Activated T-cell treated with anti-CD3 and anti-CD28 coated beads, Interleukin-2, amount 50 U/mL, for 48 hours (primary cell): ENCODE results near the gene SLC9A8.

Experiments used
- DNase-seq, 2 experiments: peaks; one replicate each; pipeline ENCODE4 v3.0.0-alpha.2; 2020

Gene SLC9A8

GRCh38 chr20:49814057-49814694, 1.5 kb downstream of the SLC9A8 start:
- no peak for DNase-seq

GRCh38 chr20:49818816-49819215, 6.2 kb downstream of the SLC9A8 start:
- no peak for DNase-seq

- no peak for DNase-seq
These were observed 7.1 kb downstream of the SLC9A8 start for GRCh38 chr20:49819702-49820101.

GRCh38 chr20:49821381-49821780, 8.8 kb downstream of the SLC9A8 start:
- DNase-seq, result no peak

- no peak for DNase-seq
These were observed 9.3 kb downstream of the SLC9A8 start for GRCh38 chr20:49821870-49822331.

GRCh38 chr20:49823152-49823847, 10.7 kb downstream of the SLC9A8 start:
- no peak for DNase-seq

- no peak for DNase-seq
These were observed 11.6 kb downstream of the SLC9A8 start for GRCh38 chr20:49824206-49824605.

GRCh38 chr20:49825521-49826033, 12.9 kb downstream of the SLC9A8 start:
- no peak for DNase-seq

- DNase-seq, result no peak
These were observed 18.6 kb downstream of the SLC9A8 start for GRCh38 chr20:49831022-49831769.

- DNase-seq, result no peak
These were observed 19.4 kb downstream of the SLC9A8 start for GRCh38 chr20:49831770-49832631.

- no peak for DNase-seq
These were observed 20.2 kb downstream of the SLC9A8 start for GRCh38 chr20:49832632-49833327.

GRCh38 chr20:49833483-49833882, 20.9 kb downstream of the SLC9A8 start:
- no peak for DNase-seq

GRCh38 chr20:49835031-49835430, 22.4 kb downstream of the SLC9A8 start:
- no peak for DNase-seq

- DNase-seq, result no peak
These were observed 25.9 kb downstream of the SLC9A8 start for GRCh38 chr20:49838546-49838945.

- DNase-seq, result no peak
These were observed 30.5 kb downstream of the SLC9A8 start for GRCh38 chr20:49843139-49843538.

GRCh38 chr20:49843770-49844380, 31.2 kb downstream of the SLC9A8 start:
- DNase-seq, result no peak

- no peak for DNase-seq
These were observed 32.4 kb downstream of the SLC9A8 start for GRCh38 chr20:49845060-49845459.

GRCh38 chr20:49846206-49846807, 33.7 kb downstream of the SLC9A8 start:
- DNase-seq, result peak; percentile 41 to 51

GRCh38 chr20:49850463-49851230, 38.0 kb downstream of the SLC9A8 start:
- DNase-seq, result no peak

- no peak for DNase-seq
These were observed 38.6 kb downstream of the SLC9A8 start for GRCh38 chr20:49851231-49851705.
